Activated CD4-positive, alpha-beta memory T cell treated with anti-CD3 and anti-CD28 coated beads, Interleukin-2, amount 10 ng/mL, durations not matched to agents 7 days and 5 days (primary cell): ENCODE measurements around the gene ZNF740. TPM values are rescaled to one million over a fixed set of nuclear protein-coding genes. Genes with fewer than 3 reads are reported as not detected.
A peak's percentile ranks its signal among the peaks of the same experiment; 100 is the strongest.

Source experiments
- CTCF ChIA-PET: fragments of 350-600 bp; sonication (Branson Sonifier 250); formaldehyde crosslinking; loops from one replicate; lab custom pipeline; 2021; ENCODE audit warnings: antibody characterized with exemption, inconsistent platforms; lab: Charles Lee
- POLR2A ChIA-PET: fragments of 350-600 bp; sonication (Branson Sonifier 250); formaldehyde crosslinking; loops from one replicate; lab custom pipeline; 2021; ENCODE audit warnings: antibody characterized with exemption; lab: Charles Lee
- DNase-seq: peaks from one replicate; pipeline ENCODE4 v3.0.0-alpha.2; 2020
- H3K27ac Mint-ChIP-seq: one replicate; pipeline ENCODE4 v1.8.0; 2021; ENCODE audit warnings: mild to moderate bottlenecking, mixed read lengths
- H3K27me3 Mint-ChIP-seq: one replicate; pipeline ENCODE4 v1.8.0; 2021; ENCODE audit warnings: mixed read lengths
- H3K36me3 Mint-ChIP-seq: one replicate; pipeline ENCODE4 v1.8.0; 2021; ENCODE audit warnings: low read depth, mixed read lengths
- H3K4me1 Mint-ChIP-seq: one replicate; pipeline ENCODE4 v1.8.0; 2021; ENCODE audit warnings: mixed read lengths
- H3K4me3 Mint-ChIP-seq: one replicate; pipeline ENCODE4 v1.8.0; 2021; ENCODE audit warnings: mild to moderate bottlenecking, mixed read lengths
- H3K9me3 Mint-ChIP-seq: one replicate; pipeline ENCODE4 v1.8.0; 2021; ENCODE audit warnings: mixed read lengths
- total RNA-seq, 2 experiments: library from RNA; stranded (reverse); gene quantifications; one replicate each; pipeline ENCODE4 v1.2.3, GENCODE V29; 2021

Gene ZNF740
- total RNA-seq, 2 experiments from 2014 or later: 33.7 to 45.5 TPM

DNA sequence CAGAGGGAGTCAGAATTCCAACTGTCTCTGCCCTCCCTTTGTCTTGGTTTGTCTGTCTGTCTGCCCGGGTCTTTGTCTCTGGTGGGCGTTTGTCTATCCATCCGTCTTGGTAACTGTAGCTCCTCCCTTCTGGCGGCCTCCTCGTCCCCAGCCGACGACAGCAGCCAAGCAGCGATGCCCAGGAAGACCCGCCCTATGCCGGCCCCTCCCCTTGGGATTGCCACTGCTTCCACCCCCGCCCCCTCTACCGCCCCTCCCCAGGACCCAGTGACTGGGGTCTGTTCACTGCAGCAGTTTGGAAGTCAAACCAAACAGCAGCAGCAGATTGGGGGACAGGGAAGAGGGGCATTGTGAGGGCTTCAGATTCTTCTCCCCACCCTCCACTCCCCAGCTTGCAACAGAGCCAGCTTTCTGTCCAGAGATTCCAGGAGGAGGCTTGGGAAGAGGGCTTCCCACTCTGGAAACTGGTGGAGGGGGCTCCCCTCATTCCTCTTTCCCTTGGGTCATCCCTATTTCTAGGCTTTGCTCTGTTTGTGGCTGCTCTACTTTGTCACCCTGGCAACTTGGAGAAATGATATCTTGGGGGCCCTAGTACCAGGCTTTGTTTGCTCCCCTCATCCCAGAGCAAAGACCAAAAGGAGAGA lies 53.9 kb downstream of the ZNF740 start:
- H3K36me3 Mint-ChIP-seq: no peaks in the 10 kb centered on the region
- H3K27me3 Mint-ChIP-seq: no peaks in the 10 kb centered on the region
- CTCF ChIA-PET: interaction anchor here (0.9 to 1.6 kb wide), 3 partner anchors 12 to 21 kb away, joined by 3 to 4 read pairs (median 3); no protein-coding TSS in a partner anchor
- DNase-seq: no peak
- no peak overlapping the region for H3K27ac Mint-ChIP-seq
- H3K4me3 Mint-ChIP-seq: no peak overlapping the region
- no peaks in the 10 kb centered on the region for H3K9me3 Mint-ChIP-seq
- H3K4me1 Mint-ChIP-seq: peaks cover 66% of the 10 kb centered on the region
- POLR2A ChIA-PET: interaction anchor here (1.2 to 9.0 kb wide), 3 partner anchors 11 to 22 kb away, joined by 3 to 108 read pairs (median 12); no protein-coding TSS in a partner anchor

DNA sequence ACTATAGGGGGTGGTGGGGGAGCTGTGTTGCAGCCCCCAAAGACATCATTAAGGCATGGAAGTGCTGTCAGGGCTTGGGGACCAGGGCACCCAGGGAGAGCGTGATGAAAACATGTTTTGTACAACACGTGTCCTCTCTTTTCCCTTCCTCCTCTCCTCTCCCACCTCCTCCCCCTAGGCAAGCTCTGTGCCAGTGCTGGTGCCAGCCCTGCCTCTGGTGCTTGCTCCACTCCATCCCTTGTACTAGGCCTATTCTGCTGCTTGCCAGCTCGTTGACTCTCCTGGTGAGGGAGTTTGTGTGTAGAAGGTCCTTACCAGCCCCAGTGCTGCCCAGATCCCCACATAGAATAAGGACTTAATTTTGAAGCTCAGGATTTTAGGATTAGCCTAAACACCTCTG lies 54.6 kb downstream of the ZNF740 start:
- POLR2A ChIA-PET: interaction anchor here (1.2 to 9.0 kb wide), 6 partner anchors 12 to 33 kb away, joined by 3 to 108 read pairs (median 10); partner anchors contain the start of genes ESPL1 and ITGB7
- Mint-ChIP-seq H3K4me3 (no peak overlapping the region), H3K4me1 (peaks cover 58% of the 10 kb centered on the region), H3K27me3 (peaks cover 4% of the 10 kb centered on the region), H3K36me3 (no peaks in the 10 kb centered on the region), H3K27ac (peak overlapping the region; percentile 31), H3K9me3 (no peaks in the 10 kb centered on the region)
- no peak for DNase-seq
- CTCF ChIA-PET: interaction anchor here (1.1 to 1.6 kb wide), 2 partner anchors 16 to 25 kb away, joined by 3 to 4 read pairs; no protein-coding TSS in a partner anchor

DNA sequence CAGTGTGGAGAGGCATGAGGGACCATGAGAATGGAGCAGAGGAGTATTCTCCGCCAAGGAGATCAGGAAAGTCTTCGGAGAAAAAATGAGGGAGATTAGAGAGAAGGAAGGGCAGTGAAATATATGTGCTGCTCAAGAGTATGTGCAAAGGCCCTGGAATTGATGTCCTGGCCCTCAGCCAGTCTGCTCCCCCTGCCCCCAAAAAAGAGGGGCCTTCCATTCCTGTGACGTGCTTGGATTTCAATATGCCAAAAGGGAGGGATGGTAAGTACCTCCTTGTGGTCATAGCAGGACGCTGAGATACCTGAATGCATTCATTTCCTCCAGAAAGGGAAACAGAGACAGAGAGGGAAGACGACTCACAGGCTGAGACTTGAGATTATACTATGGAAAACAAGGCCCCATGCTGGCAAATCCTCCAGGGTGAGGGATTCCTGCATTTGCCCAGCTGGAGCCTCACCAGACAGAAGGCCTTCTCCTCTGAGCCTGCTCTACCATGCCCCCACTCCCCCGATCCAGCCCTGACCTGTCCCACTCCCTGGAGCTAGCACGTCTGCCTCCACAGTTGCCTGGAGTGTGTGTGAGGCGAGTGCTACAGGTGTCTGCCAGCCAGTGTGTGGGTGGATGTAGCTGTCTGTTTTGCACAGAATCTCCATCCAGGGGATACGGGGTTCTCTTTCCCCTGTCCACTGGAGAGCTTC lies 55.4 kb downstream of the ZNF740 start:
- DNase-seq: no peak
- ChIA-PET CTCF (interaction anchor here (0.8 to 2.6 kb wide), 9 partner anchors 9 to 170 kb away, joined by 3 to 12 read pairs (median 4); partner anchors contain the start of gene ESPL1), POLR2A (interaction anchor here (1.0 to 9.0 kb wide), 9 partner anchors 12 to 55 kb away, joined by 3 to 108 read pairs (median 6); partner anchors contain the start of genes CSAD, ESPL1, ITGB7 and ZNF740)
- Mint-ChIP-seq H3K36me3 (no peaks in the 10 kb centered on the region), H3K27ac (peak overlapping the region; percentile 75), H3K4me3 (no peak overlapping the region), H3K27me3 (peaks cover 4% of the 10 kb centered on the region), H3K9me3 (no peaks in the 10 kb centered on the region), H3K4me1 (peaks cover 57% of the 10 kb centered on the region)

DNA sequence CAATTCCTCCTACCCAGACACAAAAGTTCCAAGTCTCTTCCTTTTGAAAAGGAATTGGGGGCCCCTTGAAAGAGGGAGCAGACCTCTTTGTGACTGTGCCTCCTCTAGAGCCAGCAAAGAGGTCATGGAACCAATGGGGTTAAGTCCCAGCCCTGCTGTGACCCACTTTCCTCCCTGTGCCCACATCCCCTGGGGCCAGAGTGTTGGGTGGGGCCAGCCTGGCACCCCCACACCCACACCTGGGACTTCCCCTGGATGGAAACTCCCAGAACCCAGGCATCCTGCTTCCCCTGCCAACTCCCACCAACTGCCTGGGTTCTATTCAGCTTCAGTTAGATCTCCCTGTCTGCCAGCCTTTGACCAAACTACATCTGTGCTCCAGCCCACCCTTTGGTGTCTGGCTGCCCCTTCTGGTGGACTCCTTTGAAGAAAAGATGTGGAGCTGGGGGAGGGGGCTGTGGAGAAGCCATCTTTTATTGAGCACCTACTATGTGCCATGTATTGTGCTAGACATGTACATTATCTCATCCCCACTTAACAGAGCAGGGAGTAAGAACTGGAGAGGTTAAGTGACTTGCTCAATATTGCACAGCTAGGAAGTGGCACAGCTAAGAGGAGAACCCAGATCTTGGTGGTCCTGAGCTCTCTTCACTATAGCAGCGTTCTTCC lies 56.1 kb downstream of the ZNF740 start:
- ChIA-PET POLR2A (interaction anchor here (1.0 to 9.0 kb wide), 10 partner anchors 13 to 55 kb away, joined by 3 to 108 read pairs (median 6); partner anchors contain the start of genes CSAD, ESPL1, ITGB7 and ZNF740), CTCF (interaction anchor here (0.8 to 2.6 kb wide), 9 partner anchors 8 to 171 kb away, joined by 3 to 12 read pairs (median 4); partner anchors contain the start of gene ESPL1)
- H3K4me1 Mint-ChIP-seq: peaks cover 50% of the 10 kb centered on the region
- H3K9me3 Mint-ChIP-seq: no peaks in the 10 kb centered on the region
- DNase-seq: peak; percentile 65
- H3K27me3 Mint-ChIP-seq: peaks cover 7% of the 10 kb centered on the region
- H3K36me3 Mint-ChIP-seq: no peaks in the 10 kb centered on the region
- peak overlapping the region; percentile 75 for H3K27ac Mint-ChIP-seq
- H3K4me3 Mint-ChIP-seq: peak overlapping the region; percentile 2

DNA sequence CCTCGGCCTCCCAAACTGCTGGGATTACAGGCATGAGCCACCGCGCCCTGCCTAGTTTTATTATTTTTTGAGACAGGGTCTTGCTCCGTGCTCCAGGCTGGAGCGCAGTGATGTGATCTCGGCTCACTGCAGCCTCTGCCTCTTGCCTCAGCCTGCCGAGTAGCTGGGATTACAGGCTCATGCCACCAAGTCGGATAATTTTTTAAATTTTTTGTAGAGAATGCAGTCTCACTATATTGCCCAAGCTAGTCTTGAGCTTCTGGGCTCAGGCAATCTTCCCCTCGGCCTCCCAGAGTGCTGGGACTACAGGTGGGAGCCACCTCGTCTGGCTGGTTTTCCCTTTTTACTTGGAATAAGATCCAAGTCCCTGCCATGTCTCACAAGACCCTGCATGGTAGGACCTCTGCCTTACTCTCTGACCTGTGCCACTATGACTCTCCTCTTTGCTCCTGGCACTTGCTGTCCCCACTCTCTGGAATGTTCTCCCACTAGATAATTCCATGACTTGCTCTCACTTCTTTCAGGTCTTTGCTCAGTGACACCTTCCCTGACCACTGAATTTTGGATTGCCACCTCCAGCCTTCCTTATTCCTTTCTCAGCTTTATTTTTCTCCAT lies 59.2 kb downstream of the ZNF740 start:
- no peaks in the 10 kb centered on the region for H3K9me3 Mint-ChIP-seq
- peaks cover 21% of the 10 kb centered on the region for H3K27me3 Mint-ChIP-seq
- no peak overlapping the region for H3K4me3 Mint-ChIP-seq
- POLR2A ChIA-PET: interaction anchor here (0.6 to 1.2 kb wide), 4 partner anchors 12 to 28 kb away, joined by 3 to 4 read pairs (median 4); partner anchors contain the start of gene ESPL1
- no peaks in the 10 kb centered on the region for H3K36me3 Mint-ChIP-seq
- no peak overlapping the region for H3K27ac Mint-ChIP-seq
- H3K4me1 Mint-ChIP-seq: peaks cover 29% of the 10 kb centered on the region
- CTCF ChIA-PET: interaction anchor here (0.8 to 1.8 kb wide), 3 partner anchors 9 to 28 kb away, joined by 3 to 9 read pairs (median 4); no protein-coding TSS in a partner anchor
- no peak for DNase-seq

DNA sequence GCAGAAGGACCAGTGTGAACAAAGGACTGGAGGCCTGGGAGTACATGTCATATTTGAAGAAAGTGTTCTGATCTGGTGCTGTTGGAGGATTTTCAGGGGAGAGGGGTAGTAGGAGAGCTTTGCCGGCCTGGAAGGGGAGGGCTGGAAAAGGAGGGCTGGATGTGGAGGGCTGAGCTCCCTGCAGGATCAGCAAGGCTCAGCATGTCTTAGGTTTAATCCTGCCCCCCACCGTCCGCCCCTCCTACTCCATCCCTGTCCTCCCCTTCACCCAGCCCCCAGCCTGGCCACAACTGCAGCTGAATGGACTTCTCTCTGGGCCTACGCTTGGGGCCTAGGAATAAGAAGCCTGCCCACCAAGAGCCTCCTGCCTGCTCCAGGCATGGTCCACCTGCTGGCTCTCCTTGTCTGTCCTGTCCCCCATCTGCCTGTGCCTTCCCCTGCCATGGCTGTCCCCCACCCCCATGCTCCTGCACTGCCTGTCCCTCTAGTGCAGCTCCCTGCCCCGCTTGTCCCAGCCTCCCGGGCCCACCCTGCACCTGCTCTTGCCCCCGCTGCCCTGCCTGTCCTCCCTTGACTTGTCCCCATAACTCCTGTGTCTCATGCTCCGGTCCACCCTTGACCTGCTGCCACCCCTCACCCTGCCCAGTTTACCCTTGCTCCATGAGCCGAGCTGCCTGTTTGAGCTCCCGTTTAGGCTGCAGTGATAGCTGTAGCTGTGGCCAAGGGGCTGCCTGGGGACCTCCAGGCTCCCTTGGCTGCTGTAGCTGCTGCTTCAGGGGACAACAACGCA lies 61.3 kb downstream of the ZNF740 start:
- Mint-ChIP-seq H3K36me3 (no peaks in the 10 kb centered on the region), H3K27ac (no peak overlapping the region), H3K4me3 (no peak overlapping the region), H3K27me3 (peaks cover 28% of the 10 kb centered on the region), H3K4me1 (peaks cover 9% of the 10 kb centered on the region), H3K9me3 (no peaks in the 10 kb centered on the region)
- no peak for DNase-seq
- ChIA-PET CTCF (interaction anchor here (0.6 to 1.7 kb wide), 3 partner anchors 9 to 104 kb away, joined by 3 to 6 read pairs (median 4); partner anchors contain the start of gene AAAS), POLR2A (interaction anchor here (0.9 to 1.7 kb wide), 2 partner anchors 9 to 34 kb away, joined by 3 to 6 read pairs; partner anchors contain the start of gene ITGB7)

DNA sequence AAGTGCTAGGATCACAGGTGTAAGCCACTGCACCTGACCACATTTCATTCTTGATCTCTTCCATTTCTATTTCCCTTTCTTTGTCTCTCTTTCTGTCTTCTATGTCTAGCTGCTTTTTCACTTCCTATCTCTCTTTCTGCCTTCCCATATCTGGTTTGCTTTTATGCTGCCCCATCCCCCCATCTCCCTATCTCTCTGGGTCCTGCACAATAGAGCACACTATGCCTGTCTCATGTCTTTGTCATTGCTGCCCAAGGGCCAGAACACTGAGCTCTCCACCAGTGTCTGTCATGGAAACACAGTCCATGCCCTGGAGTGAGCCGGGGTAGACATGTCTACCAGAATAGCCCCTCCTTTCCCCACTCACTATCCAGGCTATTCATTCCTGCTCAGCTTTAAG lies 63.8 kb downstream of the ZNF740 start:
- H3K9me3 Mint-ChIP-seq: no peaks in the 10 kb centered on the region
- H3K4me1 Mint-ChIP-seq: peaks cover 3% of the 10 kb centered on the region
- H3K27me3 Mint-ChIP-seq: peaks cover 28% of the 10 kb centered on the region
- CTCF ChIA-PET: interaction anchor here (1.0 to 1.6 kb wide), 3 partner anchors 8 to 142 kb away, joined by 3 to 4 read pairs (median 3); partner anchors contain the start of gene ESPL1
- no peak for DNase-seq
- no peaks in the 10 kb centered on the region for H3K36me3 Mint-ChIP-seq
- no peak overlapping the region for H3K4me3 Mint-ChIP-seq
- no peak overlapping the region for H3K27ac Mint-ChIP-seq
- POLR2A ChIA-PET: interaction anchor here (1.1 to 2.1 kb wide), 4 partner anchors 12 to 28 kb away, joined by 3 to 7 read pairs (median 3); partner anchors contain the start of gene ESPL1

Other genes starting within 250 kb of the ZNF740 start
- 1 to 10 TPM; 2.2 to 2.8 TPM for gene KRT18, start 231.6 kb upstream of the ZNF740 start, total RNA-seq
- gene EIF4B, start 174.3 kb upstream of the ZNF740 start, total RNA-seq: 100 to 1,000 TPM; 303 to 311 TPM
- gene TNS2, start 130.7 kb upstream of the ZNF740 start, total RNA-seq: under 1 TPM; 0.78 to 0.83 TPM
- gene SPRYD3, start 101.3 kb upstream of the ZNF740 start, total RNA-seq: 10 to 100 TPM; 31.2 to 31.3 TPM
- 1 to 10 TPM in 1 of 2 experiments, under 1 TPM in 1; 0.38 to 1.2 TPM for gene IGFBP6, start 83.1 kb upstream of the ZNF740 start, total RNA-seq
- 1 to 10 TPM; 1.4 to 1.5 TPM for gene SOAT2, start 77.2 kb upstream of the ZNF740 start, total RNA-seq
- gene CSAD, start 203 bp downstream of the ZNF740 start, total RNA-seq: 10 to 100 TPM; 28.6 to 31.0 TPM
- gene ITGB7, start 26.5 kb downstream of the ZNF740 start, total RNA-seq: 100 to 1,000 TPM; 780 to 786 TPM
- gene RARG, start 51.5 kb downstream of the ZNF740 start, total RNA-seq: 10 to 100 TPM; 46.1 to 47.4 TPM
- 10 to 100 TPM; 88.4 to 90.2 TPM for gene ESPL1, start 87.6 kb downstream of the ZNF740 start, total RNA-seq
- gene PFDN5, start 114.8 kb downstream of the ZNF740 start, total RNA-seq: 100 to 1,000 TPM; 300 to 301 TPM
- gene MYG1, start 119.0 kb downstream of the ZNF740 start, total RNA-seq: 10 to 100 TPM; 49.0 to 53.7 TPM
- gene AAAS, start 140.9 kb downstream of the ZNF740 start, total RNA-seq: 10 to 100 TPM; 63.2 to 63.8 TPM
- not detected for gene SP7, start 155.6 kb downstream of the ZNF740 start, total RNA-seq
- 10 to 100 TPM; 77.1 to 85.6 TPM for gene SP1, start 199.5 kb downstream of the ZNF740 start, total RNA-seq
- gene AMHR2, start 243.1 kb downstream of the ZNF740 start, total RNA-seq: not detected